Activated CD4-positive, alpha-beta T cell treated with anti-CD3 and anti-CD28 coated beads for 48 hours (primary cell): ENCODE results near the gene PRIMA1.

Experiments
- DNase-seq: peaks from one replicate; pipeline ENCODE4 v3.0.0-alpha.2; 2020

PRIMA1 gene

DNA sequence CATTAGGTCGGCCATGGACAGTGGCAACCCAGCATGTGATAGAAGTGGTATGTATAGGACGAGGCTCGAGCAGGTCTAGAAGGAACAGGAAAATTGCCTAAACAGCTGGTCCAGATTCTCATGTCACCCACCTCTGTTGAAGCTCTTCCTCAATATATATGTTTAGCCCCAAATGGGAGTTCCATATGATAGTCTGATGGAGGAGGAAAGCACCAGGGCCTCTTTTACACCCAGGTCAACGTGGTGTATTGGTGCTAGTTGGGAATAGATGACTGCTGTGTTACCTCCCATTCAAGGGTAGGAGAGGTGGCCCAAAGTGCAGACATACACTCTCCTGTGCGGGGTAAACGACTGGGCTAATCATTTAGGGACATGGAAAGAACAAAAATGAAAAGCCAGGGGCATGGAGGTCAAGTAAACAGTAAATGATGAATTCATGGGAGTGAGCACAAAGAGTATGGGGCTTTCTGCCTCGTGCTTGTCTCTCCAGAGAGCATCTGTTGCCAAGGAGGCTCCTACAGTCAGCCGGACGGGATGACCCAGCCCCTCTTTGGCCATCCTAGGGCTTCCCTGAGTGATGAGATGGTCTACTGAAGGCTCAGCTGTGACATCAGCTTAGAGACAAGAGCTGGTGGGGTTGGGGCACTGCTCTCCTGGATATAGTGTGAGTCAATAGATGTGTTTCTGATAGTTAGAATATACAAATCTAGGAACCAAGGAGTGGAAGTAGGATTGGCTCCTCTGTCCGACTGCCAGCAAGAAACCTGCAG is 5.5 kb upstream of the PRIMA1 start:
- DNase-seq, result no peak

DNA sequence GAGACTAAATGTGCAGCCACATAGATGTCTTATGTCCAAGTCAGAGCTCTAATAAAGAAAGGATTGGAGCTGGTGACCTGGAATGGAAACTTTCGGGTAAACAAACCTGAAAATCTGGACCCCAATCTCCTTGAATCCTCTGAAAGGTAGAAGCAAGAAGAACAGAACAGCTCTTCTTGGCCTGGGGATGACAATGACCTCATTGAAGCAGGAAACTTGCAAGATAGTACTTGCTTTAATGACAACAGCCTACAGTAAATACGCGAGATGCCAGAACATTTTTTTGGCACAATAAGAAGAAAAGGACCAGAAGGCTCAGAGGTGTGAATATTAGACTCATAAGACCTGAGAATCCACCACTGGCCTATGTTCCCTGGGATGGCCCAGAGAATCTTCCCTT is 4.1 kb upstream of the PRIMA1 start:
- no peak for DNase-seq

DNA sequence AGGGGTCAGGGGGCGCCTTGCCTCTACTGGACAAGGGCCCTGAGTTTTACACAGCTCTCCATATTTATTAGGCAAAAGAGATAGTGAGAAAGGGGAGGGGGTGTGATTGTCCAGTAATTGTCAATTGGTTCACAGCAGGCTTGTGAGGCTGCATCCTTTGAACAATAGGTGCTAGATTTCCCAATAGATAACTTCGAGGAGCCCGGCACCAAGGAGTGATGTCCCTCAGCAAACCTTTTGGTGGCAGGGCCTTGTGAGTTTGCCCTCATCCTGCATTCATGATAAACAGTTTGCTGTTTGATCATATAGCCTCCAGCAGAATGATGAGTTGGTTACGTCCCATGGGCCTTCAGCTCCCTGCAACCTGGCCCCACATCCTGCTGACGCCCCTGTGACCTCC is 2.7 kb upstream of the PRIMA1 start:
- no peak for DNase-seq

DNA sequence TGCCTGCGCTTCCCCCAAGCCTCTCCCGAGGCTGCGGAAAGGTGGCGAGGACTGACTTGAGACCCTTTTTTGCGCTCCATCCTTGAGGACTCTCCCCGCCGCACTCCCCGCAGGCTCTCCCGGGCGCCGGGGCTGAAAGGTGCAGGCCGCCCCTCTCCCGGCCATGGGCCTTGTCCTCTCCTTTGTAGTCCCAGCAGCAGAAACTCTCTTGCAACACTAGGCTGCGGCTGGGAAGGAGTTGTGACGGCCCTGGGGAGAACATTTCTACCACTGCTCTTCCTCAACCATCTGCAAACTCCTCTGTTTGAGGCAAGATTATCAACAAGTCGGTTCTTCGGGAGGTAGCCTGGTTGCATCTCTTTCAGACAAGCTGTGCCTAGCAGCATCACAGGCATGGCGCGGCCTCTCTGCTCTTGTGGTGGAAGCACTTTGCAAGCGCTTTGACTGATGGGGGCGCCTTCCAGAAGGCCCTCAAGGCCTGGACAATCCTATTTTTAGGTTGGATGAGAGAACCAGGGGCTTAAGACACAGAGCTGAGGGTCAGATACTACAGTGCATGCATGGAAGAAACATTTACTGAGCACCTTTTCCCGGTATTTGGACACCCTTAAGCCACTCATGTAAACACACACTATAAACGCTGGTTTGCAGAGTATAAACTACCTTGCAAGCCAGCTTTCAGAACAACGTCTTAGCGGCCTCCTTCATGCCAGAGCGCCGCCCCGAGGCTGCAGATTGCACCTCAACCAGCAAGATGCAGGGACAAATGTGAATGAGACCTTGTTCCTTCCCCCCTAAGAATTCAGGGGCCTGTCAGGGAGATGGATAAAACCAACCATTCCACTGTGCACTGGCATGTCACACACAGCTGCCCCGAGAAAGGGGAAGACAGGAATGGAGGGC is 1.2 kb upstream of the PRIMA1 start:
- DNase-seq, result no peak

DNA sequence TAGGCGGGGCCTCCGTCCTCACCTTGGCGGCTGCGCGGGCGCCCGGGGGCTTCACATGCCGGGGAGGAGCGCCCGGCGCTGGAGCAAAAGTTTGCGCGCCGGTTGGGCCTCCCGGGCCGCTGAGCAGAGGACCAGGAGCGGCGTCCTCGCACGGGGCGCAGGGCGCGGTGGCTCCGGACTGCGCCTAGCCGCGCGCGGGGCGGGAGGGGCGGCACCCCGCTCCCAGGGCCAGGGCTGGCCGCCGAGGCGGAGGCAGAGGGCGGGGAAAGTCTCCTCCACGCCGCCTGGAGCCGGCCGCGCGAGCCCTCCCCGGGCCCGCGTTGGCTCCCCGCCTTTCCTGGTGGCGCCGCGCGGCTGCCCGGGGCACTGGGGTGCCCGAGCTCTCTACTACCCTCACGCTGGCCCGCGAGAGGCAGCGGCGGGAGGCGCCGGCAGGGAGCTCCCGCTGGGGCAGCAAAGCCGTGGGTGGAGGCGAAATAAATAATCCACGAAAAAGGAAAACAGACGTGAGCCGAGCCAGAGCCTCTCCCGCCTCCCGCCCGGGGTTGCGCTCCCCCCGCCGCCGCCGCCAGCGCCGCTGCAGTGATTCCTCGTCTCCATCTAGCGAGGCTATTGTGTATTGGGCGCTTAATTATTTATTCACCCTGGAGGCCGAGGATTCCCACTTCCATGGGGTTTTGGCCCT is 400 bp upstream of the PRIMA1 start:
- no peak for DNase-seq

DNA sequence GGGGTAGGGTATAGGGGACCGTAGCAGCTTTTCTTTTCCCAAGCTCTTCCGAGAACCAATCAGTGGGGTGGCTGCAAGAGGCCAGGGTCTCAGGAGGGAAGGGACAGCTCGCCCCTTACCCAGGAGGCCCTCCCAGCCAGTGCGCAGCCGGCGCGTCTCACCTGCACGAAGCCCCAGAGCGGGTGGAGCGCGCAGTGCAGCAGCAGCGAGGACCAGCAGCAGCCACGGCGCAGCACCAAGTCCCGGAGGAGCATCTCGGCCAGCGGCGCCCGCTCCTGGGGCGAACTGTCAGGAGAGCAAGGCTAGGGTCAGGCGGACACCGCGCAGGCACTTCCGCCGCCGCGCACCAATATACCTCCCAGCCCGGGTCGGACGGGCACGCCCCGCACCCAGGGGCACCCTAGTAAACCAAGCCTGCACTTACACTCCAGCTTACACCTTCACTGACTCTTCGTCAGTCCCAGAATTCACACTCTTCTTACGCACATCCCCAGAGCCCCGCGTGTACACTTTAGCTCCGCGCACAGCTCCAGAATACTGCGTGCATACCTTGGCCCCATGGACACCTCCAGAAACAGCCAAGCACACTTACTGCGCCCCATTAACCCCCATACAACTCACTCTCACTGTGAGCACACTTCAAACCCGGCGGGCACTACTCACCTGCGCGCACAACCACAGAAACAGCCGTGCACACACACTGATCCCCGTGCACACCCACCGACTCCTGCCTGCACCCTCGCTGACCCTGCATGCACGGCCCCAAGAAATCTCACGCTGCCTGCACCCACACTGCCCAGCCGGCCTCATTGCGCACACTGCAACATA is 606 bp downstream of the PRIMA1 start:
- no peak for DNase-seq

DNA sequence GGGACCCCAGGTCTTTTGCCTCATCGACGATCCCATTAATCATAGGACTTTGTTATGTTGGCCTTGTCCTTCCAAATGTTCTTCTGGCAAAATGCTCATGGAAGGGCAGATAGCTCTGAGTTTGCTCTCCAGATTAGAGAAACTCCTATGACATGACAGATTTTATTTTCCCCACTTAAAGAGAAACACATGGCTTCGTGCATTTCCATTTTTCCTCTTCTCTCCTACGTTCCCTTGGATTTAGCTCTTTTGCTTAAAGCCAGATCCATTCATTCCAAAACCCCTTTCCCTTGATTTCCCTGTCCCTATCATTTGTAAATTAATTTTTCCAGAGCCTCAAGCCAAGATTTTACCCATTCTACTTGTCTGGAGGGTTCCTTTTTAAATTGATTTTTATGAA is 2.9 kb downstream of the PRIMA1 start:
- no peak for DNase-seq

DNA sequence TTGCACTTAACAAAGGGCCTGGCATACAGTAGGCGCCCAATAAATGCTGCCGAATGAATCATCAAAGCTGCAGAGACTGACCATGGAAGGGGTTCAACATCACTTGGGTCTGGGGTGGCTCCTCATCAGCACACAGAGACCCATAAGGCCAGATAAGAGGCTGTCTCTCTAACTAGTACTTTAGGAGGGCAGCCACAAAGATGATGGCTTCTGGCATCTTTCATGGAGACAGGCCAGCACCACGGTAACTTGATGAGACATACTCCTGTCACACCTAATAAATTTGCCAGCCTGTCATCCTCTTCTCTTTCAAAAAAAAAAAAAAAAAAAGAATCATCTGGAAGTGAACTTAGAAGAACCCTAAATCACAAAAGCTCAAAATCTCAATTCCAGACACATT is 3.4 kb downstream of the PRIMA1 start:
- no peak for DNase-seq

DNA sequence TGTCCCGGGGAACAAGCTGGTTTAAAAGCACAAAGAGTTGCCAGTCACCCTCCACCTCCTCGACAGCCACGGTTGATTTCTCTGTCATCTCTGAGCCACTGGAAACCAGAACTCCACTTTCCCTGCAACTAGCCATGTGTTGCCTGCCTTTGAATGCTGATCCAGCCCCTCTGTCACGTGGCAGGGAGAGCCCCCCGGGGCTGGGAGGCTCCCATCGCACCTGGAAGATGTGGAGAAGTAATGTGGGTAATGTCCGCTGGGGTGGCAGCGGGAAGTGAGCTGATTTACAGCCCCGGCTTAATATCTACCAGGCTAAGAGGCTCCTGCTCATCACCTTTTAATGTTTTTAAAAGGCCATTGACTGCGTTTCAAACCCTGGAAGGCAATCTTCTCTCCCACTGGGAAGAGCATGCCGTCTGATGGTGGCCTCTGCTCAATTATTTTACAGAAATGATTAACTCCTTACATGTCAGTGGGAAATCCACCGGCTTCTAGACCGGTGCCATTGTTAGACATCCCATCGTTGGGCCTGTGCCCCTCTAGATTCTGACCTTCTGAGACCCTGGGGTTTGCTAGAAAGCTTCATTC is 7.4 kb downstream of the PRIMA1 start:
- DNase-seq, result no peak

DNA sequence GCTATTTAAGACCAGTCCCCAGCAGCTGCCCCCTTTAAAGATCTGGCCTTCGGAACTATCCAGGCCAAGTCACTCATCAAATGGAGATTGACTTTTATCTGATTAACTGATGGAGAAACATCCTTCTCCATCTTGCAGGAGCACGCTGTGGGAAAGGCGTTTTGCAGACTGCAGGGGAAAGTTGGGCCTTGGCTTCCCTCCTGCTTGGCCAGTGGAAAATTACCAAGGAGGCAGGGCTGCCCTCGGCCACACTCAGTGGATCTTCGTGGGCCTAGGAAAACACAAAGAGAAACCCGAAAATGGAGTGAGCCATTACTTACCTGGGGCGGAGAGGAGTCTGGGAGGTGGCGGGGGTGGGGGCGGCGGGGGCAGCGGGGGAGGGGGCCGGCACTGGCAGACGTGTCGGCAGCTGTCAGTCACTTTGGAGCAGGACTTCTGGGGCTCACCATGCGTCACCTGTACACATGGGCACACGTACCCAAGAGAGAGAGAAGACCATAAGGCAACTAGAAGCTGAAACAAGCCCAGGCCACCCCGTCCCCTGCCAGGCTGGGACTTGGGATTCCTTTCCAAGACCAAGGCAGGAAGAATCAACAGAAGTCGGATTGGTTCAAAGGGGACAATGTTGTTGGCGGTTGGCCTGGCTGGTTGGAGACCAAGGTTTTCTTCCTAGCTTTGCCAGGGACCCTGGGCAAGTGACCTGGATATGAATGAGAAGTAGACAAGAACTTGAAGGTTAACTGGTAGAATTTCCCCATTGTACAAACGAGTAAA is 9.2 kb downstream of the PRIMA1 start:
- no peak for DNase-seq

DNA sequence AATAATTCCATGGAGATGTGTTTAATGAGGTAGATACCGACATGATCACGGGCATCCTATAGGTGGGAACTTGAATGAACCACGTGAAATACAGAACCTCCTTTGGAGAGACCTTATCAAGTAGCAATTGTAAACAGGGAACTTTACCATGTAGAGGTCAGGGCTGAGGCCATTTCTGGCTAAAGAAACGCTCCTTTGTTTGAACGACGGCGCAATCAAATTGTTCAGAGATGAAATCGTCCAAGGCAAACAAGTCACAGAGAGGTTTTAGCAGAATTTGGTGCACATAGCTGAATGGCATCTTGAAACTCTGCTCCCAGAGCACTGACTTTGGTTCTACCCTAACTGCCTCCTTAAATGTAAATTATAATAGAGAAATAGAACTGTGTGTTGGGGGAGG is 9.8 kb downstream of the PRIMA1 start:
- no peak for DNase-seq

DNA sequence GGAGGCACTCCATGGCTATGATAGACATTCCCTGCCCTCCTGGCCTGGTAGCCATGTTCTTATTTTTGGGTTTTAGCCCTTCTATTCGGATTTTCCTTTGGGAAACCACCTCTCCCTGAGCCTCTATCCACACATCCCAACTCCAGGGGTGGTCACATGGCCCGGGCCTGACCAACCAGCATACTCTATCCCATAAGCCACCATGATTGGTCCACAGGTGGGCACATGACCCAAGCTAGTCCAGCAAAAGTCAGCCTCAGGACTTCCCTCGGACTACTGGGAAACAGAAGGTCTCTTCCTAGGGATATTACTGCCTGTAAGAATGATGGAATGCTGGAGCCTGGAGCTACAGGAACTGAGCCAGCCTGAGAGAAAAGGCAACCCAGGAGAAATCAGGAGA is 12.5 kb downstream of the PRIMA1 start:
- no peak for DNase-seq

DNA sequence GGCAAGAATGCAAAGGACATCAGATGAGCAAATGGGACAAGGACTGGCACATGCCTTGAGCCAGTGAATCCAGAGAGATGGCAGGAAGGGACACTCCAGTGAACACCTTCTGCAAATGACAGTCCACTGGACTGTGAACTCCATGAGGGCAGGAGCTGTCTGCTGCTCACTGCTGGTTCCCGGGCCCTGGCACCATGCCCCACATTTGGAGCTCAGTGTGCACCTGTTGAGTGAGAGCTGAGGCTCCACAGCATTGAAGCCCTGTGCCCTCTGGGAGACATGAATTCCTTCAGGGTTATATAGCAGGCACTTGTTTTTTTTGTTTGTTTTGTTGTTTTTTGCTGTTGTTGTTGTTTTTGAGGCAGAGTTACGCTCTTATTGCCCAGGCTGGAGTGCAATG is 13.1 kb downstream of the PRIMA1 start:
- DNase-seq, result no peak

DNA sequence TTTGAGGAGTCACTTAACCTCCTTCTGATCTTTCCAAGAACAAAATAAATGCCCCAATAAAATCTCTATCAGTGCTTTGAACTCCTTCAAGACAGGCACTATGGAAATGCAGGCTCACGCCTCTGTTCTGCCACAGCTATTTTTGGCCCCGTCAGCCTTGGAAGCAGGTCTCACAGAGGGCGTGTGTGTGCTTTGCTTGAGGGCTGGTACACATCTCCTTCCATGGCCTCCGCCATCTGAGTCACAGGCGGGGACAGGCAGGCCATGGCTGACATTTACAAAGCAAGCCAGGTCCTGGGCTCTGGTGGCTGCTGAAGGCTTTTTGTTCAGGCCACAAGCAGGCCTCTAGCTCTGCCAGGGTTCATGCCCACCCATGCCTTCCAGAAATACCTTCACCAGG is 16.0 kb downstream of the PRIMA1 start:
- DNase-seq, result no peak

DNA sequence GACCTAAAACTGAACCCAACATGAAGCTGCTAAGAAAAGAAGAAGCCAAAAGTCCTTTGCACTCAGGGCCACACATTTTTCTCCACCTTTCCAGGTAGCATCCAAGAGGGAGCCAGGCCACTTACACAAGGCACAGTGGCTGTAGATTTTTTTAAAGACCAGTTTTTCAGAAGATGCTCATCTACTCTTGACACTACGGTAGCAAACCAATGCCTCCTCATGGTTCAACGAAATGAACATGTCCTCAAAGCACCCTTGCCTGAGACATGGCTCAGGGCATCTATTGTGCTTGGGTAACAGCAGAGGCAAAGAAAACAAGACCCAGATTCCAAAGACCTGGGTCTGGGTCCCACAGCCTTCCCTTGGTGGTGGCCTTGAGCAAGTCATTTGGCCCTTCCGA is 22.3 kb downstream of the PRIMA1 start:
- no peak for DNase-seq

DNA sequence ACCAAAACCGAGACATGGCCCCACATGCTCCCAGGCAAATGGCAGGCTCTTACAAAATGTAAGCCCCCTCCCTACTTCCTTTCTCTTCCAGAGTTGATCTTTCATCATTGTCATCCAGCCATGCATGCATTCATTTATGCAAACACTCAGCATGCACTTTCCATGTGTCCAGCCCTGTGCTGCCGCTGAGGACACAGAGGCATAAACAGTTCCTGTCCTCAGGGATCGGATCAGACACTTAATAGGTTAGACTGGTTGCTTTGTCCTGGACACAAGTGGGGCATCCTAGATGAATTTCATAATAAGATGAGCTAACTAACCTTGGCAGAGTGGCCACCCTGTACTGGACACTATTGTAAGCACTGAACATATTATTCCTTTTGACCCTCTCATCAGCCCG is 23.1 kb downstream of the PRIMA1 start:
- no peak for DNase-seq

DNA sequence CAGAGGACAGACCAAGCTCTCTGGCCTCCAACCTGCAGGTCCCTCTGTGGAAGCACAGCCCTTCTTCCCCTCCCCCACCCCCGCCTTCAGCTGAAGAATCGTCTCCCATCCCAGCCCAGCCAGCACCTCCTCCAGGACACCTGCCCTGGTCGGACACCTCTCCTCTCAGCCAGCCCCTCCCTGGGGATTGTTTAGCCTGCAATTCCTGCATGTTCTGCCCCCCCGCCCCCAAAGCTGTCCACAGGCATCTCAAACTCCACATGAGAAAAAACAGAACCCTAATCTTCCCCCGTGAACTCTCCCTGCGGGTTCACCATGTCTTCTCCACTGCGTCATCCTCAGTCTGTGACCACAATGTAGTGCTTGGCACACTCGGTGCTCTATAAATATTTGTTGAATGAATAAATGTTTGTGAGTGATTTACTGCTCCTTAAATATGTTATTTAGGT is 24.1 kb downstream of the PRIMA1 start:
- no peak for DNase-seq

DNA sequence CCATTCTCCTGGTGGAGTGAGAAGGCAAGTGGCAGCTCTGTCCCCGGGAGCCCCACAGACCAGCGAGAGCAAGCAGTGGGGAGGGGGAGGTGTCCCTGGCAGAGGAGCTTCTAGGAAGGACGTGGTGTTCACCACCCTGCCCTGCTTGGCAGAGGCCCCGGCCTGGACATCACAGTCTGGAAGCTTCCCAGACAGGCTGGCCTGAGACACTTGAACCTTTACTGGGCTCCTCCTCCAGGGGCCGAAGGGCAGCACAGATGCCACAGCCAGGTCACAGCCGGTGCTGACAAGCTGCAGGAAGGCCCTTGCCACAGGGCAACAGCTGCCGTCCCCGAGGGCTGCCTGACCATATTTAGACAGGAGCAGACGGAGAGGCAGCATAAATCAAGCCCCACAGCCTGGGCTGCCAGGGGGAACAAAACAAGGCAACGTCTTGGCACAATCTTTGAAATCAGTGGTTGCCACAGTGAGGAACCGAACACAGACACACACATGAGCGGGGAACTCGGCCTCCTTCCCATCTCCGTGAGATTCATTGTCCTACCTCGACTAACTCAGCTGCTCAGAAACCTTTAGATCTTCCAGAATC is 28.5 kb downstream of the PRIMA1 start:
- DNase-seq, result no peak

DNA sequence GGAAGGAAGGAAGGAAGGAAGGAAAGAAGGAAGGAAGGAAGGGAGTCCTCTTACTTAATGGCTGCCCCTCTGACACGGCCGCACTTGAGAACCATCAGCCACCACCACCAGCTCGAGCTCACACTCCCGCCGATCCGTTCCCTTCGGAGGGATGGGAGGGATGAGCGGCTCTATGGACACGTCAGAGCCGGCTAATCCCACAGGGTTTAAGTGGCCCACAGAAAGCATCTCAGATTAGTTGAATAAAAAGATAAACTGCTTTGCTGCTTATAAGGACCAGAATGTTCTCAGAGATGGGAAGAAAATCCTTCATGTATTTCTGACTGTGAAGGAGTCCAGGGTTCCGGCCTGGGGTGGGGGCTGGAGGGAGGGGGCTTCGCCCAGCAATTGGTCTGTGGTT is 31.1 kb downstream of the PRIMA1 start:
- DNase-seq, result no peak

DNA sequence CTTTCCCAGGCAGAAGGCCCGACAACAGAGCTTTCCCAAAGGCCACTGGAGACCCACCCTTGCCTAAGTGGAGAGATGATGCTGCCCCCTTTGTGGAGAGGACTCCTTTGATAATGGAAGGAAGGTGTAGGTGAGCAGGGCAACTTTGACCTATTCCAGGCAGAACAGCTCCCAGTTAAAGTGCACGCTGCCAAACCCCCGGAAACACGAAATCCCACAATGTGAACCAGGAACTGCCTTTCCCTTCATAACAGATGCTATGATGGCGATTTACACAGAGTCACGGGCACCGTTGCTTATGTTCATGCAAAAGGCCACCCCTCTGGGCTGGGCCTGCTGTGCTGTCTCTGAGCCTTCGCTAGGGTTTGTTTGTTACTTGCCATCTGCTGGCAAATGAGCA is 34.6 kb downstream of the PRIMA1 start:
- no peak for DNase-seq

DNA sequence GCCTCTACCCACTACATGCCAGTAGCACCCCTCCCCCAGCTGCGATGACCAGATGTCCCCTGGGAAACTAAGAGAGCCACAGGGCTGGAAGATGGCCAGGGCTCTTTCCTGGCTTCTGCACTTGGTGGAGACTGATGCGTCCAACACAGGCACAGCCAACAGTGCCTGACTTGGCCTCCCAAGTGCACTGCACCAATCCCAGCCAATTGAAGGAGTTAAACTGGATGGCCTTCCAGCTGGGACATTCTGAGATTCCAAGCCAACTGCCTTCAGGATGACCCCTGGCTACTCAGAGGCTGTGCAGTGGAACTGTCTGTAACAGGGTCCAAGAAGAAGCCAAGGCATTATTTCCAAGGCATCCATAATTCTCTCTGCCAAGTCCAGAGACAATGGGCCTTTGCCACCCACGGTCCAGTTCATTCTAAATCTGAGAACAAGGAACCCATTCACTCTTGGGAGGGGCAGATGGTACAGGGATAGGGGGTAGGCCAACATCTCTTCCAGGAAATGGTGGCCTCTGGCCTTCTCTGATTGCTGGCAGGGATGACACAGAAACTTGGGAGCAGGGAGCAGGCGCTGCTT is 35.2 kb downstream of the PRIMA1 start:
- no peak for DNase-seq
